ENCODE results near the gene PAX8.

PAX8 gene

GRCh38 chr2:113201496-113202304 lies 77.0 kb downstream of the PAX8 start:
- POLR2A ChIA-PET: no interaction called here
- H3K27ac ChIP-seq (ENCODE audit: extremely low read depth, low read depth, low read length): no peak overlapping the region
- H3K4me3 ChIP-seq (ENCODE audit: low read depth, low read length): no peak overlapping the region
- H3K36me3 ChIP-seq (ENCODE audit: control insufficient read depth in 2 of 2, insufficient read depth in 1 of 2, low read length in 2 of 2): no peaks in the 10 kb centered on the region
- TF ChIP-seq ZFP3 (tag by site-specific recombination; IDR thresholded peaks at IDR 0.05; ENCODE audit: low read depth) (no peak), PBX3 (CRISPR knock-in tag; IDR thresholded peaks at IDR 0.05) (no peak), ZNF561 (tag by site-specific recombination; IDR thresholded peaks at IDR 0.05; ENCODE audit: borderline replicate concordance) (no peak), ZBTB44 (tag by site-specific recombination; IDR thresholded peaks at IDR 0.05) (no peak), ZNF341 (tag by site-specific recombination; IDR thresholded peaks at IDR 0.05; ENCODE audit: low read depth) (no peak), ZNF560 (tag by site-specific recombination; IDR thresholded peaks at IDR 0.05; ENCODE audit: borderline replicate concordance) (no peak), KLF7 (tag by site-specific recombination; IDR thresholded peaks at IDR 0.05; ENCODE audit: borderline replicate concordance) (no peak), ZNF366 (tag by site-specific recombination; conservative IDR thresholded peaks at IDR 0.05) (no peak), AEBP2 (tag by site-specific recombination; IDR thresholded peaks at IDR 0.05; ENCODE audit: borderline replicate concordance) (no peak), ZFHX2 (tag by site-specific recombination; conservative IDR thresholded peaks at IDR 0.05) (no peak), ZNF274 (IDR thresholded peaks at IDR 0.05; ENCODE audit: low read length) (no peak), ZNF274 (tag by site-specific recombination; IDR thresholded peaks at IDR 0.05; ENCODE audit: borderline replicate concordance) (no peak), ZNF404 (tag by site-specific recombination; IDR thresholded peaks at IDR 0.05) (no peak)
- CTCF ChIA-PET: interaction anchor here (0.6 to 11.8 kb wide), 13 partner anchors 10 to 188 kb away, joined by 3 to 177 read pairs (median 6); no protein-coding TSS in a partner anchor
- no peaks in the 10 kb centered on the region for H3K9me3 ChIP-seq (ENCODE audit: control insufficient read depth, insufficient read depth, low read depth, low read length)
- H3K4me1 ChIP-seq (ENCODE audit: control insufficient read depth, insufficient read depth, low read length): no peaks in the 10 kb centered on the region

GRCh38 chr2:113200736-113201490 lies 77.8 kb downstream of the PAX8 start:
- ChIA-PET POLR2A (no interaction called here), CTCF (interaction anchor here (0.6 to 11.8 kb wide), 11 partner anchors 11 to 294 kb away, joined by 3 to 177 read pairs (median 6); no protein-coding TSS in a partner anchor)
- Histone ChIP-seq H3K4me1 (ENCODE audit: control insufficient read depth, insufficient read depth, low read length) (no peaks in the 10 kb centered on the region), H3K27ac (ENCODE audit: extremely low read depth, low read depth, low read length) (no peak overlapping the region), H3K9me3 (ENCODE audit: control insufficient read depth, insufficient read depth, low read depth, low read length) (no peaks in the 10 kb centered on the region), H3K4me3 (ENCODE audit: low read depth, low read length) (no peak overlapping the region), H3K36me3 (ENCODE audit: control insufficient read depth in 2 of 2, insufficient read depth in 1 of 2, low read length in 2 of 2) (no peaks in the 10 kb centered on the region)
- TF ChIP-seq ZNF391 (tag by site-specific recombination; IDR thresholded peaks at IDR 0.05; ENCODE audit: borderline replicate concordance, low read depth) (no peak), ZSCAN23 (tag by site-specific recombination; IDR thresholded peaks at IDR 0.05) (no peak), ZNF169 (tag by site-specific recombination; IDR thresholded peaks at IDR 0.05) (no peak), ZNF830 (tag by site-specific recombination; IDR thresholded peaks at IDR 0.05; ENCODE audit: low read depth) (no peak), ZNF664 (tag by site-specific recombination; IDR thresholded peaks at IDR 0.05) (no peak), RBAK (tag by site-specific recombination; IDR thresholded peaks at IDR 0.05) (no peak), ZNF530 (tag by site-specific recombination; IDR thresholded peaks at IDR 0.05; ENCODE audit: low read depth) (no peak), ZNF211 (tag by site-specific recombination; IDR thresholded peaks at IDR 0.05; ENCODE audit: low read depth) (no peak), ATF2 (tag by site-specific recombination; IDR thresholded peaks at IDR 0.05; ENCODE audit: low read depth) (no peak), ZNF654 (tag by site-specific recombination; IDR thresholded peaks at IDR 0.05; ENCODE audit: low read depth) (no peak)
